Measurements from ENCODE around the gene IRF2BP2. TPM values are rescaled to one million over a fixed set of nuclear protein-coding genes. Genes with fewer than 3 reads are reported as not detected.

The IRF2BP2 gene
- total and polyA plus RNA-seq, 4 donors: 49.3 to 197 (median 110) TPM

- no peak for ATAC-seq (ENCODE audit: insufficient read depth, low FRiP score)
- DNase-seq: no peak
Observed at GRCh38 chr1:234579967-234580366, 30.0 kb downstream of the IRF2BP2 start.

GRCh38 chr1:234578735-234579134 is 31.2 kb downstream of the IRF2BP2 start:
- WGBS, 2 donors: 85 to 93% methylated on average over 8 of the region's 8 CpGs
- H3K27me3 ChIP-seq (ENCODE audit: control insufficient read depth in 3 of 3, insufficient read depth in 3 of 3, low read length in 2 of 3): no peaks in the 10 kb centered on the region
- no peak overlapping the region for H3K9ac ChIP-seq (ENCODE audit: insufficient read depth in 1 of 2, low read length in 2 of 2)

More at GRCh38 chr1:234579967-234580366, 30.0 kb downstream of the IRF2BP2 start:
- no peaks in the 10 kb centered on the region for H3K27me3 ChIP-seq (ENCODE audit: control insufficient read depth in 3 of 3, insufficient read depth in 3 of 3, low read length in 2 of 3)
- H3K36me3 ChIP-seq (ENCODE audit: control insufficient read depth in 4 of 4, insufficient read depth in 4 of 4, low read length in 4 of 4): no peaks in the 10 kb centered on the region
- no peak overlapping the region for H3K9ac ChIP-seq (ENCODE audit: insufficient read depth in 1 of 2, low read length in 2 of 2)
- no peak overlapping the region for H3K4me3 ChIP-seq
- TF ChIP-seq CTCF (IDR thresholded peaks at IDR 0.05; ENCODE audit: control extremely low read depth, extremely low read depth): no peak
- H3K4me1 ChIP-seq (ENCODE audit: control insufficient read depth in 5 of 5, insufficient read depth in 5 of 5, low read length in 5 of 5): peaks cover 0 to 11% (median 0%) of the 10 kb centered on the region in 5 donors
- H3K27ac ChIP-seq (ENCODE audit: low read depth in 1 of 2, low read length in 1 of 2): no peak overlapping the region
- peaks cover 0 to 1% (median 0%) of the 10 kb centered on the region in 4 donors for H3K9me3 ChIP-seq (ENCODE audit: control insufficient read depth in 4 of 4, insufficient read depth in 3 of 4, low read length in 3 of 4)

GRCh38 chr1:234578087-234578486 is 31.9 kb downstream of the IRF2BP2 start:
- WGBS, 2 donors: 61 to 95% methylated on average over 2 of the region's 2 CpGs
- TF ChIP-seq CTCF (IDR thresholded peaks at IDR 0.05; ENCODE audit: control extremely low read depth, extremely low read depth): no peak
- no peak overlapping the region for H3K4me3 ChIP-seq
- H3K27ac ChIP-seq (ENCODE audit: low read depth in 1 of 2, low read length in 1 of 2): no peak overlapping the region
- no peaks in the 10 kb centered on the region for H3K36me3 ChIP-seq (ENCODE audit: control insufficient read depth in 4 of 4, insufficient read depth in 4 of 4, low read length in 4 of 4)
- H3K4me1 ChIP-seq (ENCODE audit: control insufficient read depth in 5 of 5, insufficient read depth in 5 of 5, low read length in 5 of 5): peaks cover 0 to 10% (median 2%) of the 10 kb centered on the region in 5 donors
- DNase-seq (no peak), ATAC-seq (ENCODE audit: insufficient read depth, low FRiP score) (no peak)
- no peak overlapping the region for H3K9ac ChIP-seq (ENCODE audit: insufficient read depth in 1 of 2, low read length in 2 of 2)
- H3K27me3 ChIP-seq (ENCODE audit: control insufficient read depth in 3 of 3, insufficient read depth in 3 of 3, low read length in 2 of 3): no peaks in the 10 kb centered on the region
- H3K9me3 ChIP-seq (ENCODE audit: control insufficient read depth in 4 of 4, insufficient read depth in 3 of 4, low read length in 3 of 4): peaks cover 0 to 1% (median 0%) of the 10 kb centered on the region in 4 donors

More at GRCh38 chr1:234578735-234579134, 31.2 kb downstream of the IRF2BP2 start:
- no peak for ATAC-seq (ENCODE audit: insufficient read depth, low FRiP score)
- DNase-seq: no peak
- H3K4me1 ChIP-seq (ENCODE audit: control insufficient read depth in 5 of 5, insufficient read depth in 5 of 5, low read length in 5 of 5): peaks cover 0 to 6% (median 3%) of the 10 kb centered on the region in 5 donors
- no peaks in the 10 kb centered on the region for H3K36me3 ChIP-seq (ENCODE audit: control insufficient read depth in 4 of 4, insufficient read depth in 4 of 4, low read length in 4 of 4)
- H3K9me3 ChIP-seq (ENCODE audit: control insufficient read depth in 4 of 4, insufficient read depth in 3 of 4, low read length in 3 of 4): peaks cover 0 to 1% (median 0%) of the 10 kb centered on the region in 4 donors
- no peak overlapping the region for H3K27ac ChIP-seq (ENCODE audit: low read depth in 1 of 2, low read length in 1 of 2)
- no peak for TF ChIP-seq CTCF (IDR thresholded peaks at IDR 0.05; ENCODE audit: control extremely low read depth, extremely low read depth)
- H3K4me3 ChIP-seq: no peak overlapping the region
